Measurements from ENCODE around the gene COL1A1.

Gene COL1A1

GRCh38 chr17:50222922-50223321 is 21.5 kb upstream of the COL1A1 start:
- peaks cover 9 to 59% (median 51%) of the 10 kb centered on the region in 4 donors for H3K4me1 ChIP-seq
- intact Hi-C loops (cut with DNase I; ENCODE audit: low total_unique reads), result loop anchor here (5.0 kb wide), 1 partner anchor 44 kb away; no protein-coding TSS in a partner anchor

GRCh38 chr17:50221864-50222545 is 20.6 kb upstream of the COL1A1 start:
- H3K27ac ChIP-seq, result peak overlapping the region; percentile 85 to 94
- no peaks in the 10 kb centered on the region for H3K27me3 ChIP-seq
- peak; percentile 84 to 94 for DNase-seq
- intact Hi-C loops (cut with DNase I; ENCODE audit: low total_unique reads), result loop anchor here (5.0 kb wide), 1 partner anchor 45 kb away; no protein-coding TSS in a partner anchor
- peaks cover 9 to 68% (median 55%) of the 10 kb centered on the region in 4 donors for H3K4me1 ChIP-seq
- H3K9me3 ChIP-seq, result no peaks in the 10 kb centered on the region
- peak overlapping the region; percentile 14 to 24 for H3K4me3 ChIP-seq
- H3K36me3 ChIP-seq, result no peaks in the 10 kb centered on the region
- no peak for TF ChIP-seq CTCF (IDR thresholded peaks at IDR 0.05)

More at GRCh38 chr17:50222922-50223321, 21.5 kb upstream of the COL1A1 start:
- Histone ChIP-seq H3K9me3 (no peaks in the 10 kb centered on the region), H3K4me3 (peak overlapping the region; percentile 14 to 24), H3K27me3 (no peaks in the 10 kb centered on the region), H3K27ac (peak overlapping the region; percentile 85 to 94), H3K36me3 (no peaks in the 10 kb centered on the region)
- TF ChIP-seq CTCF (IDR thresholded peaks at IDR 0.05), result no peak
- DNase-seq, result peak; percentile 62 to 89

GRCh38 chr17:50221266-50221863 is 19.9 kb upstream of the COL1A1 start:
- Histone ChIP-seq H3K4me1 (peaks cover 9 to 69% (median 55%) of the 10 kb centered on the region in 4 donors), H3K9me3 (no peaks in the 10 kb centered on the region), H3K36me3 (no peaks in the 10 kb centered on the region), H3K27me3 (no peaks in the 10 kb centered on the region), H3K27ac (peak overlapping the region; percentile 85 to 94), H3K4me3 (no peak overlapping the region)
- intact Hi-C loops (cut with DNase I; ENCODE audit: low total_unique reads), result loop anchor here (5.0 kb wide), 1 partner anchor 46 kb away; no protein-coding TSS in a partner anchor
- no peak for TF ChIP-seq CTCF (IDR thresholded peaks at IDR 0.05)
- DNase-seq, result no peak

- Histone ChIP-seq H3K4me1 (peaks cover 9 to 70% (median 55%) of the 10 kb centered on the region in 4 donors), H3K4me3 (no peak overlapping the region), H3K27ac (peak overlapping the region; percentile 85 to 94), H3K36me3 (no peaks in the 10 kb centered on the region), H3K27me3 (no peaks in the 10 kb centered on the region), H3K9me3 (no peaks in the 10 kb centered on the region)
- intact Hi-C loops (cut with DNase I; ENCODE audit: low total_unique reads), result loop anchor here (5.0 kb wide), 1 partner anchor 46 kb away; no protein-coding TSS in a partner anchor
- no peak for TF ChIP-seq CTCF (IDR thresholded peaks at IDR 0.05)
- peak in 1 of 2 donors; percentile 72 for DNase-seq
Measured at GRCh38 chr17:50220811-50221210, 19.4 kb upstream of the COL1A1 start.

GRCh38 chr17:50219939-50220465 is 18.6 kb upstream of the COL1A1 start:
- no peak overlapping the region for H3K4me3 ChIP-seq
- no peaks in the 10 kb centered on the region for H3K36me3 ChIP-seq
- H3K9me3 ChIP-seq, result no peaks in the 10 kb centered on the region
- intact Hi-C loops (cut with DNase I; ENCODE audit: low total_unique reads), result loop anchor here (5.0 kb wide), 1 partner anchor 47 kb away; no protein-coding TSS in a partner anchor
- no peak for TF ChIP-seq CTCF (IDR thresholded peaks at IDR 0.05)
- peak in 1 of 2 donors; percentile 73 for DNase-seq
- H3K27ac ChIP-seq, result peak overlapping the region; percentile 85 to 94
- H3K4me1 ChIP-seq, result peaks cover 9 to 78% (median 56%) of the 10 kb centered on the region in 4 donors
- no peaks in the 10 kb centered on the region for H3K27me3 ChIP-seq

Data from tibial artery (tissue), 4 donors.